ENCODE data around the gene GLB1L. TPM values are rescaled to one million over a fixed set of nuclear protein-coding genes. Genes with fewer than 3 reads are reported as not detected.

Gene GLB1L
- total RNA-seq, 1 donor from 2014 or later, result 1.7 TPM

GRCh38 chr2:219198974-219199373 is 46.3 kb downstream of the GLB1L start:
- H3K4me3 ChIP-seq, result no peak overlapping the region
- intact Hi-C loops (cut with micrococcal nuclease), result no loop called here
- TF ChIP-seq CTCF (IDR thresholded peaks at IDR 0.05; ENCODE audit: borderline replicate concordance), result no peak
- no peak for DNase-seq
- H3K36me3 ChIP-seq, result no peaks in the 10 kb centered on the region
- H3K27me3 ChIP-seq (ENCODE audit: low read depth), result peaks cover 30% of the 10 kb centered on the region
- H3K4me1 ChIP-seq, result no peaks in the 10 kb centered on the region
- H3K9me3 ChIP-seq (replicated peaks), result no peaks in the 10 kb centered on the region
- H3K27ac ChIP-seq (replicated peaks), result no peak overlapping the region

DNA sequence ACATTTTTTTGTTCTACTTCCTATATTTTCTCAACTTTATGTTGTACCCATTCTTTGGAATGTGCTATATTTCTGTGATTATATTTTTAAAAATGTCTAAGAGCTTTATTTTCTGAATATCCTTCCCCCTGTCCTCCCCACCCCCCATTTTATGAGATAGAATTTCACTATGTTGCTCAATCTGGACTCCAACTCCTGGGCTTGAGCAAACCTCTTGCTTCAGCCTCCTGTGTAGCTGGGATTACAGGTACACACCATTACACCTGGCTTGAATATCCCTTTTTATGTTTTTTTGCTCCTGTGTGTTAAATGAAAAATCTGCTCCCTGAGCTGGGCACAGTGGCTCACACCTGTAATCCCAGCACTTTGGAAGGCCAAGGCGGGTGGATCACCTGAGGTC is 47.9 kb downstream of the GLB1L start:
- Histone ChIP-seq H3K27me3 (ENCODE audit: low read depth) (peaks cover 30% of the 10 kb centered on the region), H3K4me1 (no peaks in the 10 kb centered on the region), H3K36me3 (no peaks in the 10 kb centered on the region), H3K9me3 (replicated peaks) (no peaks in the 10 kb centered on the region), H3K4me3 (no peak overlapping the region), H3K27ac (replicated peaks) (no peak overlapping the region)
- TF ChIP-seq CTCF (IDR thresholded peaks at IDR 0.05; ENCODE audit: borderline replicate concordance), result no peak
- intact Hi-C loops (cut with micrococcal nuclease), result no loop called here
- no peak for DNase-seq

GRCh38 chr2:219186754-219187456 is 58.3 kb downstream of the GLB1L start:
- H3K27me3 ChIP-seq (ENCODE audit: low read depth), result no peaks in the 10 kb centered on the region
- TF ChIP-seq CTCF (IDR thresholded peaks at IDR 0.05; ENCODE audit: borderline replicate concordance), result no peak
- DNase-seq, result no peak
- no peaks in the 10 kb centered on the region for H3K4me1 ChIP-seq
- H3K27ac ChIP-seq (replicated peaks), result no peak overlapping the region
- peaks cover 25% of the 10 kb centered on the region for H3K36me3 ChIP-seq
- H3K4me3 ChIP-seq, result no peak overlapping the region
- H3K9me3 ChIP-seq (replicated peaks), result no peaks in the 10 kb centered on the region
- intact Hi-C loops (cut with micrococcal nuclease), result no loop called here

Small RNA genes within 50 kb of the gene (microRNA-seq; reads per million reads assigned to microRNA genes)
- not detected for gene MIR153-1

Other genes starting within 250 kb of the GLB1L start
- not detected for gene CFAP65, start 203.9 kb downstream of the GLB1L start, total RNA-seq
- gene IHH, start 184.5 kb downstream of the GLB1L start, total RNA-seq, result not detected
- 6.4 TPM for gene NHEJ1, start 84.6 kb downstream of the GLB1L start, total RNA-seq
- gene SLC23A3, start 75.4 kb downstream of the GLB1L start, total RNA-seq, result 0.58 TPM
- gene CNPPD1, start 68.5 kb downstream of the GLB1L start, total RNA-seq, result 58.1 TPM
- gene RETREG2, start 67.2 kb downstream of the GLB1L start, total RNA-seq, result 29.9 TPM
- 19.7 TPM for gene ZFAND2B, start 38.7 kb downstream of the GLB1L start, total RNA-seq
- 21.5 TPM for gene ABCB6, start 26.5 kb downstream of the GLB1L start, total RNA-seq
- 78.2 TPM for gene ATG9A, start 15.8 kb downstream of the GLB1L start, total RNA-seq
- gene ANKZF1, start 15.6 kb downstream of the GLB1L start, total RNA-seq, result 29.8 TPM
- 19.2 TPM for gene STK16, start within 50 bp of the GLB1L start, total RNA-seq
- gene TUBA4B, start 7.8 kb upstream of the GLB1L start, total RNA-seq, result not detected
- gene TUBA4A, start 8.5 kb upstream of the GLB1L start, total RNA-seq, result 130 TPM
- 77.5 TPM for gene DNAJB2, start 33.9 kb upstream of the GLB1L start, total RNA-seq
- gene PTPRN, start 64.0 kb upstream of the GLB1L start, total RNA-seq, result 0.11 TPM
- not detected for gene RESP18, start 87.3 kb upstream of the GLB1L start, total RNA-seq
- gene DNPEP, start 142.5 kb upstream of the GLB1L start, total RNA-seq, result 73.0 TPM
- gene DES, start 172.9 kb upstream of the GLB1L start, total RNA-seq, result 15,954 TPM
- 145 TPM for gene SPEG, start 189.4 kb upstream of the GLB1L start, total RNA-seq

Data from left ventricle myocardium inferior (tissue), 1 donor.